GM21526 (cell line): ENCODE measurements around the gene IL13RA1.
"Not testable (repeated sequence)": the region's sequence is repeated elsewhere in the genome, so short reads cannot be mapped to it uniquely, and the experiment has no call there.

Source experiments
- ATAC-seq: cut with Tn5 transposase; IDR thresholded peaks from one replicate; pipeline ENCODE4 v1.9.1; 2021; ENCODE audit warnings: moderate library complexity; ENCODE audit not compliant: unreplicated experiment, low FRiP score

IL13RA1 gene

GRCh38 chrX:118726887-118727685, at the start of gene IL13RA1:
Gene IL13RA1 (plus strand): TSS chrX:118727606. CDS start chrX:118727639, 33 bp downstream.
- no peak for ATAC-seq

DNA sequence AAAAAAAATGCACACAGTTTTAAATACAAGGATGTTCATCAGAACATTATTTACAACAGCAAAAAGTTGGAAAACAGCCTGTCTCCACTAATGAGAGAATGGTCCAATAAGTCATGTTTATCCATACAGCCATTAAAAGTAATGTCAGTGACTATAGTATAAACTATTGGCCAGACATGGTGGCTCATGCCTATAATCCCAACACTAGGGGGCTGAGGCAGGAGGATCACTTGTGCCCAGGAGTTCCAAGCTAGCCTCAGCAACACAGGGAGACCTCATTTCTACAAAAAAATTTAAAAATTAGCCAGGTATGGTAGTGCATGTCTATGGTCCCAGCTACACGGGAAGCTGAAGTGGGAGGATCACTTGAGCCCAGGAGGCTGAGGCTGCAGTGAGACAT, 48.1 kb upstream of the IL13RA1 start:
- ATAC-seq: no peak

- no peak for ATAC-seq
Measured at GRCh38 chrX:118682258-118683014, 45.0 kb upstream of the IL13RA1 start.

GRCh38 chrX:118685393-118685792, 42.0 kb upstream of the IL13RA1 start:
- no peak for ATAC-seq

DNA sequence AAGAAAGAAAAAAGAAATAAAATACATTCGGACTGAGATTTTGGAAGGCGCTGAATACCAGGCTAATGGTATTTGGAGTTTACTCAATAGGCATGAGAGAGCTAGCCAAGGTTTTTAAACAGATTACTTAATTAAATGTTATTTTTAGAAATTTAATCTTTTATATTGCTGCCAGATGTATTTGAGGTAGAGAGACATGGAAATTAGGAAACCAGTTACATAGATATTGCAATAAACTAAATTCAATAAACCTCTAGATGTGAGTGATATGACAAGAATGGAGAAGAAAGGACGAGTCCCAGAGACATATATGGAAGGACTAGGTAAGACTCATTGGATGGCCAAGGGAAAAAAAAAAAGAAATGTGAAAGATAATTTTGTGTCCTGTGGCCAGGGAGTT, 38.5 kb upstream of the IL13RA1 start:
- ATAC-seq: no peak

GRCh38 chrX:118693843-118694242, 33.6 kb upstream of the IL13RA1 start:
- ATAC-seq: no peak

DNA sequence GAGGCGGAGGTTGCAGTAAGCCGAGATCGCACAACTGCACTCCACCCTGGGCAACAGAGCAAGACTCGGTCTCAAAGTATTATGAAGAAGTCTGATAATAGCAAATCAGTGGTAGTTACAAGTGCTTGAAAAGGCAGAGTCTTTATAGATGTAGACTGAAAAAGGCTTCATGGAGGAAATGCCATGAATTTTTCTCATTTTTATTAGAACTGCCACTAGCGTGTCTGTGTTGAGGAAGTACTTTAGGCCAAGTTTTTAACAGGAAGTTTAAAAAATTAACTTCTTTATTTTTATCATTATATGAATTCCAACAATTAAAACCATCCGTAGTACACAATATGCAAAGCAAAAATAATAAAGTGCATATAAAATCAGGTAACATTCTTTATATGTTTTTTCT, 32.8 kb upstream of the IL13RA1 start:
- ATAC-seq: no peak

- no peak for ATAC-seq
Measured at GRCh38 chrX:118698516-118699170, 28.8 kb upstream of the IL13RA1 start.

DNA sequence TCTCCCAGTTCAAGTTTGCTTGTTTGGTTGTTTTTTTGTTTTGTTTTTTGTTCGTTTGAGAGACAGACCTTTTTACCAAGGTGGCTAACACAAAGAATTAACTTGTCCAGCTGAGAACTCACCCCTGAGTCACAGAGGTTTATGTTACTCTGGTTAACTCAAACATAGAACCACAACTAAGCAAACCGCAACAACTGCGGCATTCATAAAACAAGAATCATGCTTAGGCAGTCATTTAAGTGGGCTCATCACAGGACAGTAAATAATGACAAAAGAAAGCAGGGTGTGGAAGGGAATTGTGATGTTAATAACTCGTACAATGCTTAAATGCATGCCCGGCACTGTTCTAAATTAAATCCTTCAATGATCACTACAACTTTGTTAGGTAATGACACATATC, 24.7 kb upstream of the IL13RA1 start:
- no peak for ATAC-seq

GRCh38 chrX:118706681-118707080, 20.7 kb upstream of the IL13RA1 start:
- no peak for ATAC-seq

- no peak for ATAC-seq
Measured at GRCh38 chrX:118714521-118714920, 12.9 kb upstream of the IL13RA1 start.

- not testable (repeated sequence) for ATAC-seq
Measured at GRCh38 chrX:118715917-118716316, 11.5 kb upstream of the IL13RA1 start.

DNA sequence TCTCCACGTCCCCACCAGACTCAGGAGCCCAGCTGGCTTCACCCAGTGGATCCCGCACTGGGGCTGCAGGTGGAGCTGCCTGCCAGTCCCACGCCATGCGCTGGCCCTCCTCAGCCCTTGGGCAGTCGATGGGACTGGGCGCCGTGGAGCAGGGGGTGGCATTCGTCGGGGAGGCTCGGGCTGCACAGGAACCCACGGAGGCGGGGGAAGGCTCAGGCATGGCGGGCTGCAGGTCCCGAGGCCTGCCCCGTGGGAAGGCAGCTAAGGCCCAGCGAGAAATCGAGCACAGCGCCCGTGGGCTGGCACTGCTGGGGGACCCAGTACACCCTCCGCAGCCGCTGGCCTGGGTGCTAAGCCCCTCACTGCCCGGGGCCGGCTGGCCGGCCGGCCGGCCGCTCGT, 10.6 kb upstream of the IL13RA1 start:
- ATAC-seq: not testable (repeated sequence)

- no peak for ATAC-seq
Measured at GRCh38 chrX:118717678-118718391, 9.6 kb upstream of the IL13RA1 start.

DNA sequence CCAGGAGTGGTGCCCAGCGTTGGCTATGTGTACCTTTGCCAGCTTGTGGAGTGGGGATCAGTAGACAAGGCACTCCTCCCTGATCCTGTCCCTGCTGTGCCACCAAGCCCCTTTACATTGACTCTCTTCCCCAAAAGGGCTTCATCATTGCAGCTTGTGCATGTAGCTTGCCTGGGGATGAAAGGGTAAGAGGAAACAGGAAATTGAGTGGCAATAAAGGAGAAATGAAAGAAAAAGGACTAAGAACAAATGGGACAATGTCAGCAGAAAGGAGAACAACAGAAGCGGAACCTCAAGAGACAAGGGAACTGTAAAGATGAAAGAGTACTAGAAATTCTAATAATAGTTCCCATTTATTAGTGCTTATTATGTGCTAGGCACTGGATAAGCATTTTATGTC, 8.7 kb upstream of the IL13RA1 start:
- no peak for ATAC-seq

DNA sequence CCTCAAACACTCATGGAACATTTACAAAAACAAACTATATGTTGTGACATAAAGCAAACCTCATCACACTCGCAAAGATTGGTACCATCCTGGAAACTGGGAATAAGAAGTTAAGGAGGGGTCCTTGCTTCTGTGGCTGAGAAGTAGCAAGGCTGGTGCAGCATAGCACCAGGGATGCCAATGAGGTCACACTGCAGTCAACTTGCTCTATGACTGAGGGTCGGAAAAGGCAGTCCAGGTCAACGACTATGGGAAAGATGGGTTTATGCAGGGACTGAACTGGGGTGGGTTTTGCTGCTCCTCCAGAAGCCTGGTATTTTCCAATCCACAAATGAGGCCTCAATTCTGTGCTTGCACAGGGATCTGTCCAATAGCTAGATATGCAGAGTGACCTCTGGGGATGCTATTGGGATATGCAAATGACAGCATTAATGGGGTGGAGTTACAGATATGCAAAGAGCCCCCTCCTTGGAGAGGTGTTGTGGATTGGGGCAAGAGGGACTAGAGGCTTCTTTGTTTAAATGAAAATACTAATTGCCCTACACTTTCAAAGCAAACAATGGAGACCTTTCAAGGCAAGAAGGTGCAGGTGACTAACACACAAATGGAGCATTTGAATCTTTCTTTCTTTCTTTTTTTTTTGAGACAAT, 7.2 kb upstream of the IL13RA1 start:
- no peak for ATAC-seq

GRCh38 chrX:118723376-118723775, 4.0 kb upstream of the IL13RA1 start:
- ATAC-seq: no peak

GRCh38 chrX:118724365-118724764, 3.0 kb upstream of the IL13RA1 start:
- no peak for ATAC-seq

- no peak for ATAC-seq
Measured at GRCh38 chrX:118724775-118725174, 2.6 kb upstream of the IL13RA1 start.

- ATAC-seq: no peak
Measured at GRCh38 chrX:118726396-118726795, 1.0 kb upstream of the IL13RA1 start.
